IMR-90 (cell line): Measurements from ENCODE around the gene EFCC1. TPM values are rescaled to one million over a fixed set of nuclear protein-coding genes. Genes with fewer than 3 reads are reported as not detected.

ENCODE experiments used
- ATAC-seq: fragments of 200-7000 bp; cut with Tn5 transposase; 2 replicates; pipeline ENCODE4 v1.9.1; 2020; ENCODE audit warnings: low read depth, mild to moderate bottlenecking, moderate library complexity
- BruUV-seq: library from RNA; stranded (reverse); fragments of 400-500 nt; replicated peaks from 2 replicates; lab custom pipeline; 2021; lab: Mats Ljungman, UMichigan
- CTCF ChIA-PET: fragments of 300-600 bp; formaldehyde crosslinking; extraction: SDS; loops from one replicate; lab custom pipeline; 2021; ENCODE audit warnings: antibody characterized with exemption; lab: Yijun Ruan, JAX
- POLR2A ChIA-PET: fragments of 300-600 bp; sonication (Branson Sonifier 250); formaldehyde crosslinking; loops from one replicate; lab custom pipeline; 2022; ENCODE audit warnings: antibody characterized with exemption; ENCODE audit not compliant: unreplicated experiment; lab: Charles Lee
- DNase-seq: peaks from one replicate; pipeline ENCODE4 v3.0.0; 2013
- H2AFZ ChIP-seq: replicated peaks from 2 replicates; pipeline ENCODE3; 2013; ENCODE audit warnings: low read length, mild to moderate bottlenecking; ENCODE audit not compliant: poor library complexity
- H2AK5ac ChIP-seq: 2 replicates; pipeline ENCODE4 v1.6.1; 2013; ENCODE audit warnings: low read depth, low read length, inconsistent platforms
- H2AK9ac ChIP-seq: replicated peaks from 2 replicates; pipeline ENCODE3; 2013; ENCODE audit warnings: mild to moderate bottlenecking, low read depth, low read length, moderate library complexity; ENCODE audit not compliant: poor library complexity
- H2BK120ac ChIP-seq: 2 replicates; pipeline ENCODE4 v1.6.1; 2013; ENCODE audit warnings: low read depth, low read length, inconsistent platforms
- H2BK15ac ChIP-seq: 3 replicates; pipeline ENCODE4 v1.6.1; 2013; ENCODE audit warnings: low read depth, low read length, inconsistent platforms
- H2BK20ac ChIP-seq: 2 replicates; pipeline ENCODE4 v1.6.1; 2013; ENCODE audit warnings: low read depth, mild to moderate bottlenecking, inconsistent platforms, low read length, moderate library complexity
- H2BK5ac ChIP-seq: 2 replicates; pipeline ENCODE4 v1.6.1; 2013; ENCODE audit warnings: mild to moderate bottlenecking, low read depth, low read length, inconsistent platforms; ENCODE audit not compliant: poor library complexity, severe bottlenecking
- H3K14ac ChIP-seq: replicated peaks from 2 replicates; pipeline ENCODE4 v1.6.1; 2013; ENCODE audit warnings: low read depth, low read length, inconsistent platforms
- H3K18ac ChIP-seq: 2 replicates; pipeline ENCODE4 v1.6.1; 2013; ENCODE audit warnings: low read depth, low read length, control low read depth
- H3K23ac ChIP-seq: 2 replicates; pipeline ENCODE4 v1.6.1; 2013; ENCODE audit warnings: low read depth, low read length, inconsistent platforms
- H3K27ac ChIP-seq: 2 replicates; pipeline ENCODE4 v1.5.1; 2013; ENCODE audit warnings: mild to moderate bottlenecking, control low read depth, low read length; ENCODE audit not compliant: insufficient read depth
- H3K27me3 ChIP-seq: 2 replicates; pipeline ENCODE4 v1.6.1; 2013; ENCODE audit warnings: low read length; ENCODE audit not compliant: control insufficient read depth, insufficient read depth
- H3K36me3 ChIP-seq: 2 replicates; pipeline ENCODE4 v1.6.1; 2013; ENCODE audit warnings: low read length, mixed read lengths; ENCODE audit not compliant: control insufficient read depth, insufficient read depth
- H3K4ac ChIP-seq: 2 replicates; pipeline ENCODE4 v1.6.1; 2013; ENCODE audit warnings: low read depth, low read length, inconsistent platforms
- H3K4me1 ChIP-seq: 2 replicates; pipeline ENCODE4 v1.6.1; 2013; ENCODE audit warnings: low read length, mixed read lengths; ENCODE audit not compliant: control insufficient read depth, insufficient read depth
- H3K4me2 ChIP-seq: 2 replicates; pipeline ENCODE4 v1.6.1; 2013; ENCODE audit warnings: low read depth, mild to moderate bottlenecking, control low read depth, low read length, moderate library complexity
- H3K4me3 ChIP-seq: 2 replicates; pipeline ENCODE4 v1.5.1; 2013; ENCODE audit warnings: low read depth, mild to moderate bottlenecking, control low read depth, low read length, moderate library complexity; ENCODE audit not compliant: insufficient read depth
- H3K56ac ChIP-seq: 2 replicates; pipeline ENCODE4 v1.6.1; 2013; ENCODE audit warnings: low read length, inconsistent platforms; ENCODE audit not compliant: insufficient read depth; ENCODE audit errors: extremely low read depth
- H3K79me1 ChIP-seq, 2 experiments: 2 replicates each; pipeline ENCODE4 v1.6.1; 2013; ENCODE audit warnings: low read length in 2 of 2, inconsistent platforms in 1 of 2, low read depth in 1 of 2
- H3K9ac ChIP-seq: 2 replicates; pipeline ENCODE4 v1.6.1; 2013; ENCODE audit warnings: low read depth, low read length, control low read depth
- H3K9me1 ChIP-seq: 2 replicates; pipeline ENCODE4 v1.6.1; 2013; ENCODE audit warnings: low read length, inconsistent platforms; ENCODE audit not compliant: insufficient read depth
- H3K9me3 ChIP-seq: 2 replicates; pipeline ENCODE4 v1.6.1; 2013; ENCODE audit warnings: low read length; ENCODE audit not compliant: control insufficient read depth, insufficient read depth
- H4K20me1 ChIP-seq: 2 replicates; pipeline ENCODE4 v1.6.1; 2013; ENCODE audit warnings: low read length, inconsistent platforms; ENCODE audit not compliant: insufficient read depth
- H4K5ac ChIP-seq: 2 replicates; pipeline ENCODE4 v1.6.1; 2013; ENCODE audit warnings: mild to moderate bottlenecking, low read depth, low read length, control low read depth
- H4K8ac ChIP-seq, 2 experiments: 2 replicates each; pipeline ENCODE4 v1.6.1; 2013; ENCODE audit warnings: low read depth in 2 of 2, low read length in 2 of 2, control low read depth in 1 of 2, inconsistent platforms in 1 of 2
- H4K91ac ChIP-seq: 2 replicates; pipeline ENCODE4 v1.6.1; 2013; ENCODE audit warnings: low read depth, low read length, inconsistent platforms; ENCODE audit not compliant: insufficient read depth
- CEBPB ChIP-seq: IDR thresholded peaks from 2 replicates; pipeline ENCODE4 v1.6.1; 2012; ENCODE audit warnings: low read depth, low read length, improper control_type of control experiment
- CHD1 ChIP-seq: IDR thresholded peaks from 2 replicates; pipeline ENCODE4 v1.6.1; 2012; ENCODE audit warnings: low read depth, low read length, improper control_type of control experiment
- MAFK ChIP-seq: IDR thresholded peaks from 2 replicates; pipeline ENCODE4 v1.6.1; 2012; ENCODE audit warnings: low read depth, low read length, improper control_type of control experiment
- MXI1 ChIP-seq: IDR thresholded peaks from 2 replicates; pipeline ENCODE4 v1.6.1; 2012; ENCODE audit warnings: low read depth, mild to moderate bottlenecking, low read length, moderate library complexity, borderline replicate concordance
- NFE2L2 ChIP-seq: fragments of 150-350 bp; IDR thresholded peaks from 2 replicates; pipeline ENCODE4 v1.6.1; 2016; ENCODE audit warnings: low read depth, mild to moderate bottlenecking, low read length
- POLR2A ChIP-seq: IDR thresholded peaks from 2 replicates; pipeline ENCODE4 v1.6.1; 2012; ENCODE audit warnings: mild to moderate bottlenecking, low read depth, low read length
- RFX5 ChIP-seq: IDR thresholded peaks from 2 replicates; pipeline ENCODE4 v1.8.0; 2012; ENCODE audit warnings: low read depth, mild to moderate bottlenecking, low read length, moderate library complexity
- WGBS, 2 experiments: methylation state at CpG; one replicate each; pipeline versions ENCODE4 v1.1.5 to v1.1.7; 2013; ENCODE audit warnings: missing lambda C conversion rate in 2 of 2; ENCODE audit not compliant: insufficient read length in 1 of 2; ENCODE audit errors: extremely low coverage in 2 of 2; 5-methylcytosine and 5-hydroxymethylcytosine counted together
- dilution Hi-C: fragments of 300-500 bp; cut with HindIII; formaldehyde crosslinking; loops from one replicate; pipeline ENCODE4 v1.14.3; 2018; ENCODE audit warnings: low sequenced_read_pairs; ENCODE audit not compliant: unreplicated experiment
- in situ Hi-C: fragments of 300-500 bp; cut with MboI; formaldehyde crosslinking; loops from 3 replicates; pipeline ENCODE4 v1.14.3; 2019; ENCODE audit warnings: low sequenced_read_pairs, inconsistent platforms, mixed read lengths
- intact Hi-C: fragments of 100-400 bp; cut with micrococcal nuclease; formaldehyde crosslinking; loops from 2 replicates; pipeline ENCODE4 v1.10.0; 2022
- polyA plus RNA-seq, 3 experiments: library from polyadenylated mRNA; depleted of rRNA; stranded (reverse); fragments of >200 nt; gene quantifications; 2 replicates each; pipeline ENCODE4 v1.2.3, GENCODE V29; 2012; ENCODE audit warnings: low replicate concordance in 1 of 3
- total RNA-seq: library from RNA; depleted of rRNA; stranded (reverse); fragments of >200 nt; gene quantifications from 2 replicates; pipeline ENCODE4 v1.2.3, GENCODE V29; 2012

EFCC1 gene
- total and polyA plus RNA-seq, 2 of the 4 experiments (the other 2 are of a cell fraction): not detected

DNA sequence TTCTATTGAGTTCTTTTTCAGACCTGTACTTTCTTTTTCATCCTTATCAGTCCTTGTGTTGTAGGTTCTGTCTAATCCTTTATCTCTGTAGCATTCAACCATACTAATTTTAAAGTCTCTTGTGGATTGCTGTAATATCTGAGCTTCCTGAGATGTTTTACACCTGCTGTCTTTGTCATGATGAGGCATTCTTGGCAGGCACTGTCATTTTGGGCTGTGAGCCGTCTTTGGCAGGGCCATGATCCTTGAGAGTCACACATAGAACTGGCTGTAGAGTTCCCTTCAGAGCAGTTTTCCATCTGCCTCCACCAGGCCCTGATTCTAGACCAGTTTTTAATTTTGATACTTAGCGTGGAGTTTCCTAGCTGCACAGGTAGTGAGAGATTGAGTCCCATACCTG, 6.7 kb downstream of the EFCC1 start:
- CTCF ChIA-PET: interaction anchor here (0.8 to 1.1 kb wide), 2 partner anchors 13 to 38 kb away, joined by 3 read pairs; no protein-coding TSS in a partner anchor
- H3K79me1 ChIP-seq: no peaks in the 10 kb centered on the region

More for the DNA sequence above, 6.7 kb downstream of the EFCC1 start:
- H3K9me3 ChIP-seq: no peaks in the 10 kb centered on the region
- in situ Hi-C loops: no loop called here
- no peak overlapping the region for H3K56ac ChIP-seq
- no peak overlapping the region for H2AK9ac ChIP-seq
- no peak overlapping the region for H3K4me3 ChIP-seq
- H3K23ac ChIP-seq: no peak overlapping the region
- whole genome bisulfite sequencing, 2 experiments: no CpG with 5 or more reads among the region's 2 CpGs
- no peaks in the 10 kb centered on the region for H4K20me1 ChIP-seq
- intact Hi-C loops: no loop called here
- dilution Hi-C loops: no loop called here
- no peak overlapping the region for H2BK20ac ChIP-seq
- H3K4ac ChIP-seq: no peak overlapping the region
- POLR2A ChIA-PET: no interaction called here
- no peak overlapping the region for H3K14ac ChIP-seq
- no peaks in the 10 kb centered on the region for H3K36me3 ChIP-seq
- no peak for DNase-seq
- H2BK120ac ChIP-seq: no peak overlapping the region
- no peak overlapping the region for H4K5ac ChIP-seq
- H3K27ac ChIP-seq: no peak overlapping the region
- H3K9me1 ChIP-seq: no peaks in the 10 kb centered on the region; the same call in 1 of the 2 replicates
- H3K4me1 ChIP-seq: peaks cover 9% of the 10 kb centered on the region
- H3K27me3 ChIP-seq: peaks cover 26% of the 10 kb centered on the region
- H2BK5ac ChIP-seq: no peak overlapping the region
- TF ChIP-seq MAFK: no peak
- no peak for TF ChIP-seq RFX5
- TF ChIP-seq CHD1: no peak
- no peak for TF ChIP-seq MXI1
- TF ChIP-seq POLR2A: no peak
- TF ChIP-seq CEBPB: no peak
- no peak for TF ChIP-seq NFE2L2
- no peak overlapping the region for H2AFZ ChIP-seq
- H2AK5ac ChIP-seq: no peak overlapping the region
- H3K9ac ChIP-seq: no peak overlapping the region
- ATAC-seq: no peak
- H4K91ac ChIP-seq: no peak overlapping the region
- H3K18ac ChIP-seq: no peak overlapping the region
- no peak overlapping the region for H4K8ac ChIP-seq
- H3K4me2 ChIP-seq: no peak overlapping the region
- no peak overlapping the region for H2BK15ac ChIP-seq
- no TSS peak for BruUV-seq
